ENCODE measurements around the gene ARPP21. TPM values are rescaled to one million over a fixed set of nuclear protein-coding genes. Genes with fewer than 3 reads are reported as not detected.

ARPP21 gene
- polyA plus RNA-seq, 1 donor (not counting 4 experiments of a cell fraction or from before 2014, with no cell fraction given): not detected

- no peaks in the 10 kb centered on the region for H3K27me3 ChIP-seq (ENCODE audit: control insufficient read depth, extremely low read depth, insufficient read depth, low read length)
- TF ChIP-seq EZH2 (IDR thresholded peaks at IDR 0.05; ENCODE audit: low read length) (no peak), CTCF (optimal IDR thresholded peaks at IDR 0.05 in 1 of 3, IDR thresholded peaks at IDR 0.05 in 1 of 3, conservative IDR thresholded peaks at IDR 0.05 in 1 of 3; ENCODE audit: extremely low read depth in 1 of 3, insufficient read depth in 2 of 3, low read length in 3 of 3) (no peak)
- no peak overlapping the region for H3K27ac ChIP-seq (ENCODE audit: control insufficient read depth, insufficient read depth, low read length)
- H4K20me1 ChIP-seq (ENCODE audit: control insufficient read depth, extremely low read depth, insufficient read depth, low read length): no peaks in the 10 kb centered on the region
- H3K9me1 ChIP-seq (ENCODE audit: control insufficient read depth, extremely low read depth, insufficient read depth, low read length): no peaks in the 10 kb centered on the region
- H3K9ac ChIP-seq (ENCODE audit: control insufficient read depth, extremely low read depth, insufficient read depth, low read length): no peak overlapping the region
- no peaks in the 10 kb centered on the region for H3K9me3 ChIP-seq (ENCODE audit: control insufficient read depth, low read depth, low read length)
- H3K79me2 ChIP-seq (ENCODE audit: control insufficient read depth, insufficient read depth, low read length): no peaks in the 10 kb centered on the region
- H3K4me1 ChIP-seq (ENCODE audit: control insufficient read depth, extremely low read depth, insufficient read depth, low read length): no peaks in the 10 kb centered on the region
- no peak overlapping the region for H2AFZ ChIP-seq (ENCODE audit: control insufficient read depth, low read length)
- no peak overlapping the region for H3K4me2 ChIP-seq (ENCODE audit: control insufficient read depth, extremely low read depth, insufficient read depth, low read depth, low read length)
- dilution Hi-C loops (cut with MboI; ENCODE audit: extremely low pct_ligation_motif_present, low sequenced_read_pairs): no loop called here
- H3K4me3 ChIP-seq (ENCODE audit: control insufficient read depth in 2 of 3, extremely low read depth in 1 of 3, insufficient read depth in 2 of 3, low read depth in 1 of 3, low read length in 3 of 3): no peak overlapping the region
- DNase-seq (ENCODE audit: low read depth, low spot score) (no peak), FAIRE-seq (no peak)
- no peaks in the 10 kb centered on the region for H3K36me3 ChIP-seq (ENCODE audit: control insufficient read depth in 2 of 2, extremely low read depth in 1 of 2, insufficient read depth in 2 of 2, low read length in 2 of 2)
Measured at GRCh38 chr3:35653347-35653746, 14.0 kb downstream of the ARPP21 start.

- Histone ChIP-seq H3K27ac (ENCODE audit: control insufficient read depth, insufficient read depth, low read length) (no peak overlapping the region), H3K4me2 (ENCODE audit: control insufficient read depth, extremely low read depth, insufficient read depth, low read depth, low read length) (no peak overlapping the region), H3K9me3 (ENCODE audit: control insufficient read depth, low read depth, low read length) (no peaks in the 10 kb centered on the region), H3K27me3 (ENCODE audit: control insufficient read depth, extremely low read depth, insufficient read depth, low read length) (no peaks in the 10 kb centered on the region), H4K20me1 (ENCODE audit: control insufficient read depth, extremely low read depth, insufficient read depth, low read length) (no peaks in the 10 kb centered on the region), H3K9ac (ENCODE audit: control insufficient read depth, extremely low read depth, insufficient read depth, low read length) (no peak overlapping the region), H2AFZ (ENCODE audit: control insufficient read depth, low read length) (no peak overlapping the region), H3K36me3 (ENCODE audit: control insufficient read depth in 2 of 2, extremely low read depth in 1 of 2, insufficient read depth in 2 of 2, low read length in 2 of 2) (no peaks in the 10 kb centered on the region), H3K79me2 (ENCODE audit: control insufficient read depth, insufficient read depth, low read length) (no peaks in the 10 kb centered on the region), H3K4me3 (ENCODE audit: control insufficient read depth in 2 of 3, extremely low read depth in 1 of 3, insufficient read depth in 2 of 3, low read depth in 1 of 3, low read length in 3 of 3) (no peak overlapping the region), H3K4me1 (ENCODE audit: control insufficient read depth, extremely low read depth, insufficient read depth, low read length) (no peaks in the 10 kb centered on the region), H3K9me1 (ENCODE audit: control insufficient read depth, extremely low read depth, insufficient read depth, low read length) (no peaks in the 10 kb centered on the region)
- no peak for DNase-seq (ENCODE audit: low read depth, low spot score)
- TF ChIP-seq EZH2 (IDR thresholded peaks at IDR 0.05; ENCODE audit: low read length): no peak
- TF ChIP-seq CTCF (optimal IDR thresholded peaks at IDR 0.05 in 1 of 3, IDR thresholded peaks at IDR 0.05 in 1 of 3, conservative IDR thresholded peaks at IDR 0.05 in 1 of 3; ENCODE audit: extremely low read depth in 1 of 3, insufficient read depth in 2 of 3, low read length in 3 of 3): no peak
- no peak for FAIRE-seq
- dilution Hi-C loops (cut with MboI; ENCODE audit: extremely low pct_ligation_motif_present, low sequenced_read_pairs): no loop called here
Measured at GRCh38 chr3:35654476-35654875, 15.2 kb downstream of the ARPP21 start.
